Hepatocyte (in vitro differentiated cells): ENCODE results near the gene IFT88. TPM values are rescaled to one million over a fixed set of nuclear protein-coding genes. Genes with fewer than 3 reads are reported as not detected.

Source experiments
- DNase-seq: peaks from one replicate; pipeline ENCODE4 v3.0.0-alpha.2; 2016; ENCODE audit warnings: low spot score
- H2AFZ ChIP-seq: fragments of 200-600 bp; sonication (generic); 2 replicates; pipeline ENCODE4 v1.6.0; 2016; ENCODE audit warnings: antibody characterized with exemption, mild to moderate bottlenecking
- H3K27ac ChIP-seq: fragments of 200-600 bp; sonication (generic); 2 replicates; pipeline ENCODE4 v1.5.1; 2016; ENCODE audit warnings: mild to moderate bottlenecking
- H3K27me3 ChIP-seq: fragments of 200-600 bp; sonication (generic); 2 replicates; pipeline ENCODE4 v1.6.1; 2016
- H3K36me3 ChIP-seq: fragments of 200-600 bp; sonication (generic); replicated peaks from 2 replicates; pipeline ENCODE4 v1.5.1; 2016; ENCODE audit warnings: low read depth; ENCODE audit not compliant: insufficient read depth
- H3K4me1 ChIP-seq: fragments of 200-600 bp; sonication (generic); 2 replicates; pipeline ENCODE4 v1.5.1; 2016; ENCODE audit warnings: mild to moderate bottlenecking, moderate library complexity; ENCODE audit not compliant: insufficient read depth
- H3K4me2 ChIP-seq: fragments of 200-600 bp; sonication (generic); 2 replicates; pipeline ENCODE4 v1.6.0; 2016
- H3K4me3 ChIP-seq: fragments of 200-600 bp; sonication (generic); 2 replicates; pipeline ENCODE4 v1.5.1; 2016; ENCODE audit warnings: mild to moderate bottlenecking
- H3K79me2 ChIP-seq: fragments of 200-600 bp; sonication (generic); 2 replicates; pipeline ENCODE4 v1.6.0; 2017; ENCODE audit warnings: mild to moderate bottlenecking
- H3K9me2 ChIP-seq: fragments of 200-600 bp; sonication (generic); replicated peaks from 2 replicates; pipeline ENCODE4 v1.6.0; 2017; ENCODE audit warnings: mild to moderate bottlenecking; ENCODE audit not compliant: insufficient read depth
- H3K9me3 ChIP-seq: fragments of 200-600 bp; sonication (generic); 2 replicates; pipeline ENCODE4 v1.5.1; 2016; ENCODE audit warnings: low read depth, mild to moderate bottlenecking
- H4K20me1 ChIP-seq: fragments of 200-600 bp; sonication (generic); 2 replicates; pipeline ENCODE4 v1.6.0; 2016; ENCODE audit warnings: mild to moderate bottlenecking; ENCODE audit not compliant: insufficient read depth, poor library complexity, severe bottlenecking
- CTCF ChIP-seq: fragments of 200-600 bp; sonication (generic); IDR thresholded peaks from 2 replicates; pipeline ENCODE4 v1.5.1; 2016; ENCODE audit warnings: antibody characterized with exemption, mild to moderate bottlenecking; ENCODE audit not compliant: poor library complexity
- EZH2 ChIP-seq: fragments of 200-600 bp; sonication (generic); IDR thresholded peaks from 2 replicates; pipeline ENCODE4 v1.6.1; 2016; ENCODE audit warnings: antibody characterized with exemption, mild to moderate bottlenecking, borderline replicate concordance
- EZH2phosphoT487 ChIP-seq: fragments of 200-600 bp; sonication (generic); IDR thresholded peaks from one replicate; pipeline ENCODE4 v1.6.1; 2018; ENCODE audit warnings: antibody characterized with exemption, mild to moderate bottlenecking, low read depth, moderate library complexity; ENCODE audit not compliant: unreplicated experiment, severe bottlenecking
- WGBS: methylation state at CpG from one replicate; pipeline ENCODE4 v1.1.6; 2016; ENCODE audit warnings: low lambda C conversion rate; ENCODE audit errors: missing lambda C conversion rate; 5-methylcytosine and 5-hydroxymethylcytosine counted together
- polyA plus RNA-seq: library from polyadenylated mRNA; unstranded; fragments of >200 nt; fragmentation: Nextera tagmentation; extraction: Ambion mirVana; gene quantifications from 2 replicates; pipeline ENCODE4 v1.2.1, GENCODE V29; 2016
- total RNA-seq: library from RNA; depleted of rRNA; stranded (reverse); fragments of >200 nt; gene quantifications from 2 replicates; pipeline ENCODE4 v1.2.3, GENCODE V29; 2014

Gene IFT88
- total and polyA plus RNA-seq, 2 experiments from 2014 or later = 9.2 to 19.2 TPM

DNA sequence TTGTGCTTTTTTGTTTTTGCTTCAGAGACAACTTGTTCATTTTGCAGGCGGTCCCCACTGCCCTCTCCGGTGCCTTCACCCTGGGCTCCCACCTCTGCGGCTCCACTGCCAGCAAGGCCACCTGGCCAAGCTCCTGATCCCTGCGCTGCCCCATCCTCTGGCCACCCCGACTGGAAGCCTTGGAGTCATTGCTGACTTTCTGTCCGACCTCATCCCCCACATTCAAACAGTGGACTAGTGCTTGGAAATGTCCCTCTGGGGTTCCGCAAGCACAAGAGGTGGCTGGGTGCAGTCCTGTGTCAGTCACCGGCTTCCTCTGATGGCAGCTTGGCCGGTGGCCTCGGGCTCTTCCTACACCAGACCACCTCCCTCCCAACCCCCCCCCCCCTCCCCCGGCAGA lies 153.5 kb downstream of the IFT88 start:
- H3K4me3 ChIP-seq = no peak overlapping the region
- no peaks in the 10 kb centered on the region for H3K9me3 ChIP-seq
- H3K27me3 ChIP-seq = peaks cover 10% of the 10 kb centered on the region
- TF ChIP-seq EZH2 = no peak
- TF ChIP-seq EZH2phosphoT487 = no peak
- TF ChIP-seq CTCF = no peak
- H3K27ac ChIP-seq = no peak overlapping the region
- H3K79me2 ChIP-seq = no peaks in the 10 kb centered on the region
- H3K4me2 ChIP-seq = no peak overlapping the region
- no peak for DNase-seq
- 92% methylated on average over 9 of the region's 11 CpGs for WGBS
- peaks cover 3% of the 10 kb centered on the region for H3K4me1 ChIP-seq
- no peak overlapping the region for H2AFZ ChIP-seq
- H4K20me1 ChIP-seq = no peaks in the 10 kb centered on the region
- H3K36me3 ChIP-seq = no peaks in the 10 kb centered on the region
- H3K9me2 ChIP-seq = no peaks in the 10 kb centered on the region

GRCh38 chr13:20721058-20721453 lies 154.1 kb downstream of the IFT88 start:
- no peak overlapping the region for H2AFZ ChIP-seq
- 85% methylated on average over 15 of the region's 16 CpGs for WGBS
- no peaks in the 10 kb centered on the region for H3K36me3 ChIP-seq
- H3K4me3 ChIP-seq = no peak overlapping the region
- H3K9me2 ChIP-seq = no peaks in the 10 kb centered on the region
- TF ChIP-seq EZH2phosphoT487 (no peak), CTCF (no peak), EZH2 (no peak)
- DNase-seq = no peak
- H3K79me2 ChIP-seq = no peaks in the 10 kb centered on the region
- H4K20me1 ChIP-seq = no peaks in the 10 kb centered on the region
- peak overlapping the region; percentile 96 for H3K4me2 ChIP-seq
- H3K27ac ChIP-seq = no peak overlapping the region
- peaks cover 3% of the 10 kb centered on the region for H3K4me1 ChIP-seq
- no peaks in the 10 kb centered on the region for H3K9me3 ChIP-seq
- peaks cover 10% of the 10 kb centered on the region for H3K27me3 ChIP-seq

- TF ChIP-seq EZH2phosphoT487 (no peak), EZH2 (no peak), CTCF (peak; percentile 12)
- peaks cover 10% of the 10 kb centered on the region for H3K27me3 ChIP-seq
- peak; percentile 57 for DNase-seq
Measured at GRCh38 chr13:20721454-20722357, 154.7 kb downstream of the IFT88 start.

More at GRCh38 chr13:20721454-20722357, 154.7 kb downstream of the IFT88 start:
- 15% methylated on average over 75 of the region's 81 CpGs for WGBS
- no peaks in the 10 kb centered on the region for H3K9me2 ChIP-seq
- H3K27ac ChIP-seq = no peak overlapping the region
- H3K4me1 ChIP-seq = peaks cover 3% of the 10 kb centered on the region
- H4K20me1 ChIP-seq = no peaks in the 10 kb centered on the region
- H3K79me2 ChIP-seq = no peaks in the 10 kb centered on the region
- peak overlapping the region; percentile 63 for H2AFZ ChIP-seq
- no peaks in the 10 kb centered on the region for H3K9me3 ChIP-seq
- peak overlapping the region; percentile 96 for H3K4me2 ChIP-seq
- peak overlapping the region; percentile 42 for H3K4me3 ChIP-seq
- H3K36me3 ChIP-seq = no peaks in the 10 kb centered on the region
